Activated CD8-positive, alpha-beta memory T cell treated with anti-CD3 and anti-CD28 coated beads for 1 hour (primary cell): Measurements from ENCODE around the gene NFIC.
"Not testable (repeated sequence)": the region's sequence is repeated elsewhere in the genome, so short reads cannot be mapped to it uniquely, and the experiment has no call there.

Experiments
- DNase-seq, 2 donors: peaks; one replicate each; pipeline ENCODE4 v3.0.0-alpha.2; 2020; ENCODE audit warnings: low read depth in 1 of 2; ENCODE audit errors: extremely low read depth in 1 of 2

Gene NFIC

DNA sequence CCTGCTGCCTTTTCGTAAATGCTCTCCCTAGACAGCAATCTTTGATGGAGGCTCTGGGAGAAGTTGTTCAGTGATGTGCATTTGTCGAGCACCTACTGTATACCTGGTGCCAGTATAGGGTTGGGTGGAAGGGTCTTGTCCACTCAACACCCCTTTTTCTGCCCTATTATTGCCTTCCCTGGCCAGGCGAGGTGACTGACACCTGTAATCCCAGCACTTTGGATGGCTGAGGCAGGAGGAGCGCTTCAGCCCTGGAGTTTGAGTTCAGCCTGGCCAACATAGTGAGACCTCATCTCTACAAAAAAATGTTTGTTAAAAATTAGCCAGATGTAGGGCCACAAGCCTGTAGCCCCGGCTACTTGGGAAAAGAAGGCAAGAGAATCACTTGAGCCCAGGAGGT, 49.3 kb downstream of the NFIC start:
- no peak for DNase-seq

DNA sequence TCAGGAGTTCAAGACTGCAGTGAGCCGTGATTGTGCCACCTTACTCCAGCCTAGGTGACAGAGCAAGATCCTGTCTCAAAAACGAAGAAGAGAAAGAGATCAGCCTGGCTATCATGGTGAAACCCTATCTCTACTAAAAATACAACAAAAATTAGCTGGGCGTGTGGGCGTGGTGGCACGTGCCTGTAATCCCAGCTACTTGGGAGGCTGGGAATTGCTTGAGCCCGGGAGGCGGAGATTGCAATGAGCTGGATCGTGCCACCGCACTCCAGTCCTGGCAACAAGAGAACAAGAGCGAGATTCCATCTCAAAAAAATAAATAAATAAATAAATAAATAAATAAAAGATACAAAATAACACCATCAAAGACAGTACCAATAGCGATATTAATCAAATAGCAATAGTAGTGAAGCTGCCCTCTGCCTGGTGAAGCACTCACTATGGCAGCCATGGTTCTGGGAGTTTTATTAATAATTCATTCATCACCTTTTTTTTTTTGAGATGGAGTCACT, 53.9 kb downstream of the NFIC start:
- no peak for DNase-seq

DNA sequence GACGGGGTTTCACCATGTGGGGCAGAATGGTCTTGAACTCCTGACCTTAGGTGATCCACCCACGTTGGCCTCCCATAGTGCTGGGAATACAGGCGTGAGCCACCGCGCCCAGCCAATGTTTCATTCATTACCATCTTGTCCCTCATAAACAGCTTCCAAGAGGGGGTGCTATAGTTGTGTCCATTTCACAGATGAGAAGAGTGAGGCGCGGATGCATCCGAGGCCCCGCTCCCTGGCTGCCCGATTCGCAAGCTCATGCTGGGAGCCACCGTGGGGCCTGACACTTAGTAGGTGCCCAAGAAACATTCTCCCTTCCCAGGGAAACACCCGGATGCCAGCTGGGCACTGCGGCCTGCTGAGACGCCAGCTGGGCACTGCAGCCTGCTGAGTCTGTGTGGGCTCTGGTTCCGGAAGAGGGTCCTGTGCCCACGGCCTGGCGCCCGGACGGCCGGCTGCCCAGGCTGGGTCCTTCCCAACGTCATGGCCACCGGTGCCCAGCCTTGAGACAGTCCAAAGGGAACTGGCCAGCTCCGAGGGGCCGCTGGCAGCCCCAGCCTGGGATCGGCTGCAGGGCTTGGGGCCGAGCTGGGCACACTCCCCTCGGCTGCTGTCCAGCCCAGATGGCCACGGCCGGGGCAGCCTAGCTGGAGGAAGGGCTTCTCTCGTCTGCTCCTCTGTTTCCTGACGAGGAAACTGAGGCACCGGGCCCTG, 54.7 kb downstream of the NFIC start:
- no peak for DNase-seq

DNA sequence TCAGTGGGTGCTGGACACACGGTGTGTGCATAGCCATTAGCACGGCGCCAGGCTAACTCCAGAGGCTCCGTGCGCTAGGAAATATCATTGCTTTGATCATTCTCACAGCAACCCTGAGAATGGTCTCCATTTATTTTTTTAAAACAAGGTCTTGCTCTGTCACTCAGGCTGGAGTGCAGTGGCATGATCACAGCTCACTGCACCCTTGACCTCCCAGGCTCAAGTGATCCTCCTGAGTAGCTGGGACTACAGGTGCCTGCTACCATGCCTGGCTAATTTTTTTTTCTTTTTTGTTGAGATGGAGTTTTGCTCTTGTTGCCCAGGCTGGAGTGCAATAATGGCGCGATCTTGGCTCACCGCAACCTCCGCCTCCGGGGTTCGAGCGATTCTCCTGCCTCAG, 55.3 kb downstream of the NFIC start:
- not testable (repeated sequence) for DNase-seq

DNA sequence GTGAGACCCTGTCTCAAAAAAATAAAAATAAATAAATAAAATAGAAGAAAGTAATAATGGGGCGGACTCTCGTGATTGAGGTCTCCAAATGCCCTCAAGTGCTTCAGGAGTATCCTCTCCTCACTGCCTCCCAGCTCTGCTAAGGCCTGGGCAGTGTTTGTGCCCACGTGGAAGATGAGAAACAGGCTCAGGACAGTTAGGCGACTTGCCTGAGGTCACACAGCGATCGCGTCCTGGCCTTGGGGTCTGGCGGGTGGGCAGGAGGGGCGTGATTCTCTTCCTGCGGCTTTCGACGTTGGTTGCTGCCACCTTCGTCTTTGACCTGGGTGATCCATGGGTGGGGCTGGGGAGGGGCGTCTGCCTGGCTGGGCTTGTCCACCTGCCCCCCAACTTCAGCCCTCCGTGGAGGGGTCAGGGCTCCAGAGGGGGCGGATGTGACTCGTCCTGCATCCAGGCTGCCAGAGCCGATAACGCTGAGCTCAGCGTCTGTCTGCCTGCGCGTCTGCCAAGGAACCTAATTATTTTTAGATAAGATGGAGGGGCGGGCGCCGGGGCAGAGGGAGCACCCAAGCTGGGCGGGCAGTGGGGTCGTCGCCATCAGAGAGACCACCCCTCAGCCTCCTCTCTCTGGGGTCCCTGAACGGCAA, 56.9 kb downstream of the NFIC start:
- DNase-seq: no peak

DNA sequence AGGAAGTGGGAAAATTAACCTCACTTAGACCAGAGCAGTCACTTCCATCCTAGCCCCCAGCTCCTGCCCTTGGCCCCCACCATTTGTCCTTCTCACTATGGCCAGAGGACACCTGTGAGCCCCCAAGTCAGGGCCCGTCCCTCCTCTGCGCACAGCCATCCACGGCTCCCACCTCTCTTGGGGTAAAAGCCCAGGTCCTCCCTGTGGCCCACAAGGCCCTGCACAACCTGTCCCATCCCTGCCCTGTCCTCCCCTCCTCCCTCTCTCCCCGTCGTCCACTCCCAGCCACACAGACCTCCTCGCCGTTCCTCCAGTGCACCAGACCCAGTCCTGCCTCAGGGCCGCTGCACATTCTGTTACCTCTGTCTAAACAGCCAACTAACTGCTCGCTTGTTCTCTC, 60.0 kb downstream of the NFIC start:
- DNase-seq: no peak

DNA sequence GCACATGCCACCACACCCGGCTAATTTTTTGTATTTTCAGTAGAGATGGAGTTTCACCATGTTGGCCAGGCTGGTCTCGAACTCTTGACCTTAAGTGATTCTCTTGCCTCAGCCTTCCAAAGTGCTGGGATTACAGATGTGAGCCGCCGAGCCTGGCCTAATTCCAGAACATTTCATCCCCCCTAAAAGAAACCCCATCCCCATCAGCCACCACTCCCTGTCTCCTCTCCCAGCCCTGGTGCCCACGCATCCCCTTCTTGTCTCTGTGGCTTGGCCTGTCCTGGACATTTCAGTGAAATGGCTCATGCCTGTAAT, 63.9 kb downstream of the NFIC start:
- DNase-seq: not testable (repeated sequence)

DNA sequence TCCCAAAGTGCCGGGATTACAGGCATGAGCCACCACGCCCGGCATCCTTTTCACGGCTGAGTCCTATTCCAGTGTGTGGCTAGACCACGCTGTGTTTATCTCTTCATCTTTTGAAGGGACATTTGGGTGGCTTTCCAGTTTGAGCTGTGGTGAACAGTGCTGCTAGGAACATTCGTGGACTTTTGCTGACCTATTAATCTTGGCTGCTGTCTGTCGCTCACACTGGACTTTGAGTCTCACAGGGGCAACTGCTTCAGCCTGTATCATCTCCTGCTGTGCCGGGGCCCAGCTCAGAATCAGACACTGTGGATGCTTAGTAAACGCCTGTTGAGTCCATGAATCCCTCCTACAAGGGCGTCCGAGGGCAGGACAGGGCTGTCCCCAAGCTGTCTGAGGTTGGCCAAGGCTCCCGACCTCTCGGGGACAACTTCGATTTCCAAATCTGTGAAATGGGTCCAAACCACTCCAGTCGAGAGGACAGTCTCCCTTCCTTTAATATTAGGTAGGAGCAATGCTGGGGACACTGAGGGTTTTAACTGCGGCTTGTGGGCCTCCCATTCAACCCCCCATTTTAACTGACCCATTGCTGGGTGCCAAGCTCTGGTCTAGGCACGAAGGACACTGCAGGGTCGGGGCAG, 65.5 kb downstream of the NFIC start:
- no peak for DNase-seq

DNA sequence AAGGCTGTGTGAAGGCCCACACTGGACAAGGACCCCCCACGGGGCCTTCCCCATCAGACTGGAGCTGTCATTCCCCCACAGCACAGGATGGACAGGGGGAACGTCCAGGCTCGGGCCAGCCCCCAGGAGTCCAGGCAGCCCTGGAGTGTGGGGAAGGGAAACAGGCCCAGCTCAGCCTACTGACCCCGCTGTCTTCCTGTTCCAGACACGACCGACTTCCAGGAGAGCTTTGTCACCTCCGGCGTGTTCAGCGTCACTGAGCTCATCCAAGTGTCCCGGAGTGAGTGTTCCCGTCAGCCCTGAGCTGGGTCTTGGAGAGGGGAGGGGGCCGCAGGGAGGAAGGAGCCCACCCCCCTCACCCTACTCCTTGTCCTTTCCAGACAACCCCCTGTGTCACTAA, 66.9 kb downstream of the NFIC start:
- DNase-seq: no peak

DNA sequence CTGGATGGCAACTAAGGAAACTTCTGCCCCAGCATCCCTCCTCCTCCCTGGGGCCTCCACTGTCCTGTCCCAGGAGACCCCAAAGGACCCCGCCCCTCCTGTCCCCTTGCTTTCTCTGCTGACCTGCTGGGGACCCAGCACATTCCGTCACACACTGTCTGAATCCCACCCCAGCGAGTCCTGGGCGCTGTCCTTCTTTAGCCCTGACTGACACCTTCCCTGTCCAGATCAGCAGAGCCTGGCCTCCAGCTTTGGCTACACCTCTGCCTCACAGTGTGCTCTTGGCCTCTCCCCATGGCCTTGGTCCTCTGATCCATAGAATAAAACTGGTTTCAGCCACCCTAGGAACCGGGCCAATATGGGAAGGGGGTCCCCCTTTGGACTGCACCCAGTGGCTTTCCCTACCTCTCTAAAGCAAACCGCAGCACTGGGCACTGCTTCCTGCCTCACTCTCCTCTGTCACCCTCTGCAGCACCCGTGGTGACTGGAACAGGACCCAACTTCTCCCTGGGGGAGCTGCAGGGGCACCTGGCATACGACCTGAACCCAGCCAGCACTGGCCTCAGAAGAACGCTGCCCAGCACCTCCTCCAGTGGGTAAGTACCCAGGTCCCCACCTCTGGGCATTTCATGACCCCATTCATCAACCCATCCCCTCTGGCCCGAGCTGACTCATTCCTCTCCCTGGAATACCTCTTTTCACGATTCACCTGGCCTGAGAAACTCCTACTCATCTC, 67.6 kb downstream of the NFIC start:
- no peak for DNase-seq

DNA sequence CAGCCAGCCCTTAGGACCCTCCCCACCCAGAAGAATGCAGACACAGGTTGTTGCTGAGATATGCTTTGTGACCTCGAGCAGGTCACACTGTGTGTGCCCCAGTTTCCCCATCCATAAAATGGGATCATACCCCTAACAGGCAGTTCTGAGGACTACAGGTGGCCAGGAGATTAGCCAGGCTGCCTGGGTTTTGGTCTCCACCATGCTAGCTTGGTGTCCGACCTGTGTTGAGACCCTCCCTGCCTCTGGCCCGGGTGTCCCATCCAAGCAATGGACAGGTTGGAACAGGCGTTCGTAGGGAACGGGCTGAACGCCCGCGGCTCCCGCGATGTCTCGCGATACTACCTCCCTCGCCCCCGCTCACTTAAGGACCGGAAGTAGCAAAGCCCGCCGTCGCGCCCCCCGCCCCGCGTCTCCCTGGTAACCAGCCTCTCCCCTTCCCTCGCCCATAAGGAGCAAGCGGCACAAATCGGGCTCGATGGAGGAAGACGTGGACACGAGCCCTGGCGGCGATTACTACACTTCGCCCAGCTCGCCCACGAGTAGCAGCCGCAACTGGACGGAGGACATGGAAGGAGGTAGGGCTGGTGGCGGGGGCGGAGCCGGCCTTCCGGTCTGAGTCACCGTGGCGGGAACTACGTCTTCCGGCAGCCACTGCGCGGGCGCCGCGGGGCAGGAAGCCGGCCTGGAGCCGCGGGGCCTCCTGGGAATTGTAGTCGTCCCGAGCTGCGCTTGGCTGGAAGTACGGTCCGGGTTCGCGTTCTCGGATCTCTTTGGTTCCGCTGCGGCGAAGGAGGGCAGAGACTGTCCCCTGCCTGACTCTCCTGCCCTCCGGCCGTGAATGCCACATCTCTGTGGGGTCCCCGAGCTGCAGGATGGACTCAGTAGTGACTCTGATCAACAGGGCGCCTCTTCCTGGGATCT, 68.5 kb downstream of the NFIC start:
- peak; percentile 83 to 93 for DNase-seq

DNA sequence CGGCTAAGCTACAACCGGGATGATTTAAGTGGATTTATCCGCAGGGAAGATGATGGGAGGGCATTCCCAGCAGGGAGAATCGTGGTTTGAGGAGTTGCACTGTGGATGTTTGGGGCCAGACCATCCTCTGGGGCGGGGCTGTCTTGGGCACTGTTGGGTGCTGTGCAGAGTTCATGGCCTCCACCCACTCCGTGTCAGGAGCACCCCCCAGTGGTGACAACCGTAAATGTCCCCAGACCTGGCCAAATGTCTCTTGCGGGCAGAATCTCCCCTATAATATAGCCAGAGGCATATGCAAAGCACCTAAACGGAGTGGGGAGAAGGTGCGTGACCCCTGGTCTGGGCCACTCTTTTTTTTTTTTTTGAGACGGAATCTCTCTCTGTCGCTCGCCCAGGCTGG, 73.7 kb downstream of the NFIC start:
- peak; percentile 12 to 33 for DNase-seq

DNA sequence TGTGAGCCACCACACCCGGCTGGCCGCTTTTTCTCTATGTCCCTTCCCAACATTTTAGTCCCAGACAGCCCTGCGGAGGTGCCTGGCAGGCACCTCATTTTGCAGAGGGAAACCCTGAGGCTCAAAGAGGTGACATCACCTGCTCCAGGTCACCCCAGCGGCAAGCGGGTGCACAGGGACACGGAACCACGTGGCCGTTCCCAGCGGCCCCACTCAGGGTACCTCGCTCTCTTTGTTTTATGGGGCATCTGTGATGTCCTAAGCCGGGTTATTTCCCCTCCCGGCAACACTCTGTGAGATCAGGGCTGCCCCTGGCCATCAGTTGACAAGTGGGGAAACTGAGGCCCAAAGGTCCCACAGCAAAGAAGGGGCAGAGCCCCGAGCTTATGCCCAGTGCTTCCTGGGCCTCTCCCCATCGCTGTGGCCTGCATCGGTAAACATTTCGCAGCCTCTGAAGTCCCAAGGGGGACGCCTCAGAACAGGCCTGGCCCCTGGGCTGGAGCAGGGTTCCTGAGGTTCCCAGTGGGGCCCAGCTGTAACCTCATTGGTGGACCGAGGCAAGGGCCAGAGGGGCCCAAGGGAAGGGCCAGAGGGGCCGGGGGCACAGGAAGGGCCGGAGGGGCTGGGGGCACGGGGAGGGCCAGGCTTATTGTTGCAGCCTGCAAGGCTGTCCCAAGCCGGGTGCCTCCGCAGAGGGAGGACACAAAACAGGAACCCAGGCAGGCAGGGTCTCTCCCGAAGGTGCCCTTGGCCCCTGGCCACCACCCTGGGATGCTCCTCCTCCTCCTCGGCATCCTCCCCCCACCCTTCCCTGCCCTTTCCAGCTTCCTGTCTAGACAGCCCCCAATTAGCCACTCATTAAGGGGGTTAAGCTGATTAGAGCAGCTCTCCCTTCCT, 75.0 kb downstream of the NFIC start:
- DNase-seq: no peak

DNA sequence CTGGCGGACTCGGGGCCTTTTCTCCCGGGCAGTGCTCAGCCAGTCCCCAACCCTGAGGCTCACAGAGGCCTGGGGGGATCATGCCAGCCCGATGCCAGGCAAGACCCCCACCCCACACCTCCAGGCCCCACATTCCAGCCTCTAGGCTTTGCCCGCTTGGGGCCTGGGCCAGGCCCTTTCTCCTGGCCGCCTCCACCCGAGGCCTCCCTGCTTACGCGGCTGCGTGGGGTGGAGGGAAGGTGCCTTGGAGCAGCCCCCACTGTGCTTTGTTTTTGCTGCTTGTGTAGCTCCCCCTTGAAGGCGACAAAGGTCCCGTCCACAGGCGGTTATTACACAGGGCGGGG, 75.6 kb downstream of the NFIC start:
- no peak for DNase-seq

DNA sequence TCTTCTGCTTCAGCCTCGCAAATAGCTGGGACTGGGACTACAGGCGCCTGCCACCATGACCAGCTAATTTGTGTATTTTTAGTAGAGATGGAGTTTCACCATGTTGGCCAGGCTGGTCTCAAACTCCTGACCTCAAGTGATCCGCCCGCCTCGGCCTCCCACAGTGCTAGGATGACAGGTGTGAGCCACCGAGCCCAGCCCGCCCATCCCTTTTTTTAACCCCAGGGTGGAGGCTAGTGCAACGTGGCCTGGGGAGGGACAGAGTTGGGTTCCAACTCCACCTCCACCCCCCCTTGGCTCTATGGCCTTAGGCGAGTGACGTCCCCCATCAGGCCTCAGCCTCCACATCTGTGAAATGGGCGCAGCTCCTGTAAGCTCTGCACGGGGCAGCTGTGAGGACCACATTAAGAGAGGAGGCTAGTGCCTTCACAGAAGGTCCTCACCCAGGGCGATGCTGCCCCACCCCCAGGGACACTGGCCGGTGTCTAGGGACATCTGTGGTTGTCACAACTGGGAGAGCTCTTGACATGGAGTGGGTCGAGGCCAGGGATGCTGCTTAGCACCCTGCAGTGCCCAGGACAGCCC, 76.2 kb downstream of the NFIC start:
- no peak for DNase-seq

DNA sequence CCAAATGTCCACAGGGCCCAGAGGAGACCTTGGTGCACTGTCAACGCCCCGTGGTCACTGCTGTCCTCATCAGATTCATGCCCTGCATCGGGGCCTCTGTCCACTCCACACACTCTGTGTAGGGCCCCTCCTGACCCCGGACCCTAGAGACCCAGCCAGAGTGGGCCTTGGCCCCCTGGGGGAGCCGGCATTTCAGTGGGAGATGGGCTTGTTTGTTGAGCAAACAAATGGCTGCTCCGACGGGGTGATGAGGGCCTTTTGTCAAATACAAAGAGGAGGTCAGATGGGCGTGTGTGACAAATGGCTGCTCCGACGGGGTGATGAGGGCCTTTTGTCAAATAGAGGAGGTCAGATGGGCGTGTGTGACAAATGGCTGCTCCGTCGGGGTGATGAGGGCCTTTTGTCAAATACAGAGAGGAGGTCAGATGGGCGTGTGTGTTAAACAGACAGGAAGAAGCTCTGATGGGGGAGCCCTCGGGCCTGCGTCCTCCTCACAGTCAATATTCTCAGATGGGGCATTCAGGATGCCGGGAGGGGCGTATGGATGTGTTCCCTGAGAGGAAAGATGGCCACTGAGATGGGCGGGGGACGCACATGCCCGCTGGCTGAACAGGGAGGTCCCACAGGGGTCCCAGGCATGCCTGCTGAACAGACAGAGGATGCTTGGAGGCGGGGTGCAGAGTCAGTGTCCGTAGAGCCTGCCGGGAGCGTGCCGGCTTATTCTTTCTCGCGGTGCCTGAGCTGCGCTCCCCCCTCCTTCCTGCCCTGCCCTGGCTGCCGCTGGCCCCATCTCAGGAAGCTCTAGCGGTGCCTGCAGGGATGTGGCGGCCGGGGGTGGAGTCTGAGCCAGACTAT, 77.7 kb downstream of the NFIC start:
- no peak for DNase-seq

DNA sequence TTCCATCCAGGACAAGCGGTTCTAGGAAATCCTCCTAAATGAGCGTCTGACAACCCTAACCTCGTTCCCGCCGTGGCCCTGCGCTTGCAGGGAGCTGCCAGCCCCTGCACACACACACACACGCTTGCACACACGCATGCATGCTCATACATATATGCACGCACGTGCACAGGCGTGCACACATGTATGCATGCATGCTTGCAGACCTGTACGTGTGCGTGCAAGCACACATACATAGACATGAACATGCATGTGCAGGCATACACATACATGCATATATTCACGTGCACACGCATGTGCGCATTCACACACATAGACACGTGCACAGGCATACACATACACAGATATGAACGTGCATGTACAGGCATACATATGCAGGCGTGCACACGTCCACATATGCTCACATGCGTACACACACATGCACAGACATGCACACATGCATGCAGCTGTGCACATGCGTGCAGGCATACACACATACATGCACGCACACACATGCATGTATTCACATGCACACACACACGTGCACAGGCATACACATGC, 78.4 kb downstream of the NFIC start:
- DNase-seq: no peak

DNA sequence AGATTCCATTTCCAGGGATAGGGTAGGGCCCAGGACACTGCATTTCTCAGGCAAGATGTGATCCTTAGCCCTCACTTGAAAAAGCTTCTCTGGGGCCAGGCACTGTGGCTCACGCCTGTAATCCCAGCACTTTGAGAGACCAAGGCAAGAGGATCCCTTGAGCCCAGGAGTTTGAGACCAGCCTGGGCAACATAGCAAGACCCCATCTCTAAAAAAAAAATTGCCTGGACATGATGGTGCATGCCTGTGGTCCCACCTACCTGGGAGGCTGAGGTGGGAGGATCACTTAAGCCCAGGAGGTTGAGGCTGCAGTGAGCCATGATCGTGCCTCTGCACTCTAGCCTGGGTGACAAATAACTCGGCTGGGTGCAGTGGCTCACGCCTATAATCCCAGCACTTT, 80.3 kb downstream of the NFIC start:
- DNase-seq: not testable (repeated sequence)
